Activated CD4-positive, alpha-beta T cell treated with anti-CD3 and anti-CD28 coated beads, Interleukin-2, Interleukin-4, amounts not matched to agents 100 ng/mL and 50 ng/mL, durations not matched to agents 16 hours and 8 hours (primary cell): Measurements from ENCODE around the gene ANGPTL5.
"Not testable (repeated sequence)": the region's sequence is repeated elsewhere in the genome, so short reads cannot be mapped to it uniquely, and the experiment has no call there.

Source experiments
- DNase-seq: peaks from one replicate; pipeline ENCODE4 v3.0.0-alpha.2; 2020; ENCODE audit warnings: low spot score

ANGPTL5 gene

DNA sequence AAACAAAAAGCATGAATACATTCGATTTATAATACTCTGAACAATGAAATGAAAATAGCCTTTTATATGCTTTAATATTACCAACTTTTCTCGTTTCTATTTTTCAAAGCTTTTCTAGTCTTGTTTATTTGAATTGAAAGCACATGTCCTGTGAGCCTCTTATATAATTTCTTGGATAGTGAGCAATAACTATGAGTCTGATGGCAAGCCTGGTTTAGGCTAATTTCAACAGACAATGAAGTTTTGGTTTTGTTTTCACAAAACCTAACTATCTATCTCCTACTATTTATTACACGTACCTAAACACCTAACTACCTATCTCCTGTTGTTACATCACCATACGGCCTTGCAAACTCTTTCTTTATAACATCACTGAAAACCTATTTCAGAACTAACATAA, 30.7 kb downstream of the ANGPTL5 start:
- no peak for DNase-seq

DNA sequence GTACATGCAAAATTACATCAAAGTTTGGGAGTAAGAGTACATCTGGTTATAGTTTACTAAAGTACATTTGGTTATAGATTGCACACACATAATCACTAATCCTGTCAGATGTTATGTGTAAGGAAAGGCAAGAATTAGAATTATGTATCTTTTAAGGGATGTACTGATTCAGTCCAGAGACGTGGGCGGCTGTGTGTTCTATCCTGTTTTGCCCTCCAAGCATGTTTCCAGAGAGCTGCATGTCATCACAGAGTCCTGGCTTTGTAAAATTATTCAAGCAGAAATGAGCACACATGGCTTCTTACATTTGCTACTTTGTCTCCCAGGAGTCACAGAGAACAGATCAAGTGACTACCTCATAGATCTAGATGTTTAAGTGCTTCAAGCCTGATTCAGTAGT, 34.7 kb downstream of the ANGPTL5 start:
- DNase-seq, result no peak

GRCh38 chr11:101880222-101880621, 36.1 kb downstream of the ANGPTL5 start:
- DNase-seq, result peak; percentile 24

GRCh38 chr11:101872171-101872882, 44.0 kb downstream of the ANGPTL5 start:
- no peak for DNase-seq

- no peak for DNase-seq
Observed at GRCh38 chr11:101870510-101870909, 45.8 kb downstream of the ANGPTL5 start.

GRCh38 chr11:101867951-101868350, 48.4 kb downstream of the ANGPTL5 start:
- no peak for DNase-seq

GRCh38 chr11:101866619-101867491, 49.5 kb downstream of the ANGPTL5 start:
- no peak for DNase-seq

- DNase-seq, result no peak
Observed at GRCh38 chr11:101864098-101864497, 52.2 kb downstream of the ANGPTL5 start.

GRCh38 chr11:101863361-101863760, 53.0 kb downstream of the ANGPTL5 start:
- DNase-seq, result no peak

GRCh38 chr11:101862391-101863233, 53.7 kb downstream of the ANGPTL5 start:
- DNase-seq, result no peak

DNA sequence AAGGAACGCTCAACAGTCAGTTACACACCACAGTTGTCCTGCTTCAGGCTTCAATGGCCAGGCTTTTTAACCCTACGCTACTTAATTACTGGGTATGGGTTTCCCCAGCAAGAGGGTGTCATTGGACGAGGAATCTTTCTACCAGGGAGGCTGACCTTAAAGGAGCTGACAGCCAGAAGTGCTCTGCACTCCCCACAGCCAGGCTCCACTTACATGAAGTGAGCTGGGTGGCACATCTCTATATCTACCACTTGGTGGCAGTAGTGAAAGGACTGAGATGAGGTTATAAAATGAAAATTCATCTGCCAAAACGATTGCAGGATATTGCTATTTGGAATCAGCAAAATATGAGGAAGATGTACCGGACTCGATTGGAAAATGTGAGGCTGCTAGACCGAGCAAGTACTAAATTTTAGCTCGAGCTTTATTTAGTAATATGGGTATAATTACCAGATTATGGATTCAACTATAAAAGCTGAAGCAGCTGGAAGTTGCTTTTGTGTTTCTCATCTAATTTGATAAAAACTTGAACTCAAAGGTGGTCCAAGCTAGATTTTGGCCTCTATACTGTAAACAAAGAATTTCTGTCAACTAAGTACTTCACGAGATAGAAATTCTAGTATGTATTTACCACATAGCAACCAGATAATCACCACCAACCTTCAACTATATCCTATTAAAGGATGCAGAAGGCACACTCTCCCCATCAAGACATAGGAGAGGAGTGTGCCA, 55.5 kb downstream of the ANGPTL5 start:
- peak; percentile 29 for DNase-seq

- not testable (repeated sequence) for DNase-seq
Observed at GRCh38 chr11:101852260-101852659, 64.1 kb downstream of the ANGPTL5 start.

- no peak for DNase-seq
Observed at GRCh38 chr11:101848262-101848661, 68.1 kb downstream of the ANGPTL5 start.

DNA sequence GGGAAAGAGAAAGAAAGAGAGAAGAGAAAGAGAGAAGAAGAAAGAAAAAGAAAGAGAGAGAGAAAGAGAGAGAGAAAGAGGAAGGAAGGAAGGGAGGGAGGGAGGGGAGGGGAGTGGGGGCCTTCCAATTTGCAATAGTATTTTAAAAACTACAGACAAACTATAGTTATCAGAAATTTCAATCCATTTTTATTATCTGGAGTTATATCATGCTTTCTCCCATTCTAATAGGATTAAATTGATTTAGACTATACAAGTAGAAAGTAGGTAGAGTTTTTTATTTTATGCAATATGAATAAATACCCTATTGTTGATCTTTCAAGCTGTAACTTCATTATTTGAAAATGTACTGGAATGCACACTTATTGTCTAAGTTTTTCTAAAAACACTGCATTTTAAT, 71.7 kb downstream of the ANGPTL5 start:
- no peak for DNase-seq

DNA sequence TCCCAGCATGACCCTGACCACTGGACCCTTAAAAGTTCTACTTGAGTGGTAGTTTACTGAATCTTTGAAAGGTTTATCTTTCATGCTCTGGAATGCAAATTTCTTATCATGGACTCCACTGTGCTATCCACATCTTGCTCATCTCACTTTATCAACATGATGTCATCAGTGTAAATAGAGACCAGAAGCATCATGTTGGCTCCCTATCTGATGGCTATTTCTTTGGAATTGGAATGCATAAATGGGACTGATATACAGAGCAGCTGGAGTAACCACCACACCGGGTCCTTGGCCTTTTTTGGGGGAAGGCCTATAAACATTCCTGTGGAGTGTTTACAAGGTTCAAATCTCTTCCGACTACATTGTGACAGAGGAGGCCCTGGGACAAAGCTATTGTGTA, 75.6 kb downstream of the ANGPTL5 start:
- DNase-seq, result no peak
